Measurements from ENCODE around the gene NCOA4.
"Not testable (repeated sequence)": the region's sequence is repeated elsewhere in the genome, so short reads cannot be mapped to it uniquely, and the experiment has no call there.

- TF ChIP-seq CTCF, POLR2A (IDR thresholded peaks at IDR 0.05): not testable (repeated sequence)
Measured at GRCh38 chr10:45981367-45981766, 49.1 kb downstream of the NCOA4 start.

Measured in ovary (tissue), 3 donors.